Caco-2 (cell line): Measurements from ENCODE around the gene HOXA7. TPM values are rescaled to one million over a fixed set of nuclear protein-coding genes. Genes with fewer than 3 reads are reported as not detected.

ENCODE experiments used
- BruUV-seq: library from RNA; stranded (reverse); fragments of 400-500 nt; replicated peaks from 2 replicates; lab custom pipeline; 2021; lab: Mats Ljungman, UMichigan
- CTCF ChIA-PET: fragments of 300-600 bp; sonication (Branson Sonifier 250); formaldehyde crosslinking; loops from one replicate; lab custom pipeline; 2022; ENCODE audit warnings: antibody characterized with exemption; lab: Charles Lee
- POLR2A ChIA-PET: fragments of 300-600 bp; sonication (Branson Sonifier 250); formaldehyde crosslinking; loops from one replicate; lab custom pipeline; 2022; ENCODE audit warnings: antibody characterized with exemption; lab: Charles Lee
- DNase-seq, 2 experiments: peaks; one replicate each; pipeline versions ENCODE4 v3.0.0 to v3.0.0-alpha.2; 2020 to 2022
- H3K27me3 ChIP-seq: replicated peaks from 2 replicates; pipeline ENCODE4 v1.6.0; 2011; ENCODE audit warnings: low read length; ENCODE audit not compliant: control insufficient read depth, insufficient read depth
- H3K36me3 ChIP-seq: 2 replicates; pipeline ENCODE4 v1.5.1; 2011; ENCODE audit warnings: low read length; ENCODE audit not compliant: control insufficient read depth, insufficient read depth
- H3K4me1 ChIP-seq: fragments of 250-450 bp; sonication (Bioruptor Pico); 2 replicates; pipeline ENCODE4 v1.5.1; 2020; ENCODE audit warnings: mild to moderate bottlenecking
- H3K4me3 ChIP-seq: 2 replicates; pipeline ENCODE4 v1.5.1; 2011; ENCODE audit warnings: low read depth, mild to moderate bottlenecking, control low read depth, low read length
- H3K9me3 ChIP-seq: fragments of 250-450 bp; sonication (Bioruptor Pico); 2 replicates; pipeline ENCODE4 v1.5.1; 2020; ENCODE audit warnings: mild to moderate bottlenecking, moderate library complexity
- H3K27ac Mint-ChIP-seq: one replicate; pipeline ENCODE4 v1.8.0; 2022; ENCODE audit warnings: mixed read lengths; ENCODE audit not compliant: unreplicated experiment
- H3K27me3 Mint-ChIP-seq: one replicate; pipeline ENCODE4 v1.8.0; 2022; ENCODE audit warnings: mixed read lengths; ENCODE audit not compliant: insufficient read depth, unreplicated experiment
- H3K36me3 Mint-ChIP-seq: one replicate; pipeline ENCODE4 v1.8.0; 2022; ENCODE audit warnings: mild to moderate bottlenecking, mixed read lengths; ENCODE audit not compliant: insufficient read depth, unreplicated experiment
- H3K4me1 Mint-ChIP-seq: one replicate; pipeline ENCODE4 v1.8.0; 2022; ENCODE audit warnings: low read depth, mixed read lengths; ENCODE audit not compliant: unreplicated experiment
- H3K4me3 Mint-ChIP-seq: one replicate; pipeline ENCODE4 v1.8.0; 2022; ENCODE audit warnings: mild to moderate bottlenecking, moderate library complexity, mixed read lengths; ENCODE audit not compliant: unreplicated experiment
- H3K9me3 Mint-ChIP-seq: one replicate; pipeline ENCODE4 v1.8.0; 2022; ENCODE audit warnings: mixed read lengths; ENCODE audit not compliant: unreplicated experiment
- intact Hi-C: fragments of 100-400 bp; cut with micrococcal nuclease; formaldehyde crosslinking; loops from one replicate; pipeline ENCODE4 v1.10.0; 2022; ENCODE audit not compliant: unreplicated experiment
- total RNA-seq: library from RNA; stranded (reverse); gene quantifications from 2 replicates; pipeline ENCODE4 v1.2.3, GENCODE V29; 2022
- TF ChIP-seq, protein P1 (sequence below), 2 experiments: fragments of 200-600 bp in 1 of 2; IDR thresholded peaks; 1 replicate in 1 of 2; 2 replicates in 1 of 2; pipeline versions ENCODE4 v1.5.1 to v1.8.0; 2011 to 2022; ENCODE audit warnings: antibody characterized with exemption in 1 of 2, control low read depth in 1 of 2, inconsistent platforms in 1 of 2, low read depth in 1 of 2, low read length in 1 of 2, mild to moderate bottlenecking in 1 of 2, moderate library complexity in 1 of 2; ENCODE audit not compliant: insufficient read depth in 1 of 2, severe bottlenecking in 1 of 2, unreplicated experiment in 1 of 2

The HOXA7 gene
- total RNA-seq, 1 experiment from 2014 or later, result 19.9 TPM

DNA sequence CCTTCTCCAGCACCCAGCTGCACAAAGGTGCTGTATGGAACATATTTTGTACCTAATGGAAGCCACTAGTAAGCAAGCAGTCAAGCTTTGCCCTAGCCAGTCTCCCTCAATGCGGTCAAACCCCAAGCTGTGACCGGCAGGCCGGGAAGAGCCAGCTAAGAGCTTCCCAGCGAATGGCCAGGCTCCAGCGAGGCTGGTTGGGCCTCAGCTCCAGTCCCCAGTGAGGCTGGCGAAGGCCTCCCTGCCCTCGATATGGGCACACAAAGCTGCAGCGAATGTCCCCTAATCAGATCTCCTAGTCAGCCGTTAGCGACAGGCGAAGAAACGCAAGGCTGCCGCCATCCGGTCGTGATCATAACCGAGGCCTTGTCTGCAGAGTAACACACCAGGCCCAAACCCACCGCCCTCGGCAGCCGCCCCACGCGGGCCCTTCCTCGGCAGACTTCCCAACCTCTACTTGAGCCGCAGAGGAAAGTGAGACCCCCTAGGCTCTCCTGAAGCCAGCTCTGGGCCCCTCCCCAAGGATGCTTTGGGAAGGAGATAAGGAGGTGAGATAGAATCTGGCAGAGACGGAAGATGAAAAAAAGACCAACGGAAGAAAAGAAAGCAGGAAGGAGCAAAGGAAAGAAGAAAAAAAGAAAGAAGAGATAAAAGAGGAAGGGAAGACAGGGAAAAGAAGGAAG is 11.9 kb upstream of the HOXA7 start:
- intact Hi-C loops, result loop anchor here (10.0 kb wide), 1 partner anchor 964 kb away; the partner anchor contains the start of genes CBX3 and HNRNPA2B1
- no peaks in the 10 kb centered on the region for H3K9me3 Mint-ChIP-seq
- H3K9me3 ChIP-seq, result no peaks in the 10 kb centered on the region
- DNase-seq, result no peak
- ChIA-PET CTCF (interaction anchor here (2.8 kb wide), 1 partner anchor 11 kb away, joined by 12 read pairs; no protein-coding TSS in a partner anchor), POLR2A (no interaction called here)
- no TSS peak for BruUV-seq
- H3K36me3 ChIP-seq, result no peaks in the 10 kb centered on the region
- peaks cover 21% of the 10 kb centered on the region for H3K36me3 Mint-ChIP-seq
- H3K27ac Mint-ChIP-seq, result no peak overlapping the region
- H3K4me3 Mint-ChIP-seq, result peak overlapping the region; percentile 90
- H3K27me3 ChIP-seq, result no peaks in the 10 kb centered on the region
- TF ChIP-seq, protein P1, sequence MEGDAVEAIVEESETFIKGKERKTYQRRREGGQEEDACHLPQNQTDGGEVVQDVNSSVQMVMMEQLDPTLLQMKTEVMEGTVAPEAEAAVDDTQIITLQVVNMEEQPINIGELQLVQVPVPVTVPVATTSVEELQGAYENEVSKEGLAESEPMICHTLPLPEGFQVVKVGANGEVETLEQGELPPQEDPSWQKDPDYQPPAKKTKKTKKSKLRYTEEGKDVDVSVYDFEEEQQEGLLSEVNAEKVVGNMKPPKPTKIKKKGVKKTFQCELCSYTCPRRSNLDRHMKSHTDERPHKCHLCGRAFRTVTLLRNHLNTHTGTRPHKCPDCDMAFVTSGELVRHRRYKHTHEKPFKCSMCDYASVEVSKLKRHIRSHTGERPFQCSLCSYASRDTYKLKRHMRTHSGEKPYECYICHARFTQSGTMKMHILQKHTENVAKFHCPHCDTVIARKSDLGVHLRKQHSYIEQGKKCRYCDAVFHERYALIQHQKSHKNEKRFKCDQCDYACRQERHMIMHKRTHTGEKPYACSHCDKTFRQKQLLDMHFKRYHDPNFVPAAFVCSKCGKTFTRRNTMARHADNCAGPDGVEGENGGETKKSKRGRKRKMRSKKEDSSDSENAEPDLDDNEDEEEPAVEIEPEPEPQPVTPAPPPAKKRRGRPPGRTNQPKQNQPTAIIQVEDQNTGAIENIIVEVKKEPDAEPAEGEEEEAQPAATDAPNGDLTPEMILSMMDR (IDR thresholded peaks at IDR 0.05; ENCODE audit: insufficient read depth in 1 of 2, low read depth in 1 of 2, low read length in 1 of 2, severe bottlenecking in 1 of 2, unreplicated experiment in 1 of 2), result no peak
- H3K4me3 ChIP-seq, result no peak overlapping the region
- H3K4me1 ChIP-seq, result peaks cover 9% of the 10 kb centered on the region; the same call in 1 of the 2 replicates
- no peaks in the 10 kb centered on the region for H3K27me3 Mint-ChIP-seq
- H3K4me1 Mint-ChIP-seq, result peaks cover 17% of the 10 kb centered on the region

DNA sequence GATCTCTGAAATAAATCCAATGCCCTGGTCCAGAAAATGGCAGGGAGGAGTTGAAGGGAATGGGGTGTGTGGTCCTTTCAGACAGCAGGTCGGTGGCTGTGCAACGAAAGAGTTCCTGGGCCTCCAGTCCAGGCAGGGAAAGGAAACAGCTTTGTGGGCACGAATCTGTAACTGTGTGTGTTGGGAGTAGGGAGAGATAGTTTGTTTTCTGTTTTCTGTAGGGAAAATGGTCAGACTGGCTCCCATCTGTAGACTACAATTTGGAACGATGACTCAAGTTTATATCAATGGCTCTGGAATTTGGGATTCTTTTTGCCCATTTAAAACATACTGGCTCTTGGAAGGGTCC is 11.4 kb upstream of the HOXA7 start:
- TF ChIP-seq, protein P1 (IDR thresholded peaks at IDR 0.05; ENCODE audit: insufficient read depth in 1 of 2, low read depth in 1 of 2, low read length in 1 of 2, severe bottlenecking in 1 of 2, unreplicated experiment in 1 of 2), result no peak
- BruUV-seq, result no TSS peak
- Histone ChIP-seq H3K36me3 (no peaks in the 10 kb centered on the region), H3K9me3 (no peaks in the 10 kb centered on the region), H3K27me3 (no peaks in the 10 kb centered on the region), H3K4me3 (no peak overlapping the region), H3K4me1 (peaks cover 9% of the 10 kb centered on the region; the same call in 1 of the 2 replicates)
- intact Hi-C loops, result loop anchor here (10.0 kb wide), 1 partner anchor 963 kb away; the partner anchor contains the start of genes CBX3 and HNRNPA2B1
- ChIA-PET POLR2A (no interaction called here), CTCF (no interaction called here)
- H3K27ac Mint-ChIP-seq, result no peak overlapping the region
- no peaks in the 10 kb centered on the region for H3K9me3 Mint-ChIP-seq
- no peaks in the 10 kb centered on the region for H3K27me3 Mint-ChIP-seq
- H3K36me3 Mint-ChIP-seq, result peaks cover 21% of the 10 kb centered on the region
- H3K4me1 Mint-ChIP-seq, result peaks cover 17% of the 10 kb centered on the region
- no peak overlapping the region for H3K4me3 Mint-ChIP-seq
- DNase-seq, result no peak

DNA sequence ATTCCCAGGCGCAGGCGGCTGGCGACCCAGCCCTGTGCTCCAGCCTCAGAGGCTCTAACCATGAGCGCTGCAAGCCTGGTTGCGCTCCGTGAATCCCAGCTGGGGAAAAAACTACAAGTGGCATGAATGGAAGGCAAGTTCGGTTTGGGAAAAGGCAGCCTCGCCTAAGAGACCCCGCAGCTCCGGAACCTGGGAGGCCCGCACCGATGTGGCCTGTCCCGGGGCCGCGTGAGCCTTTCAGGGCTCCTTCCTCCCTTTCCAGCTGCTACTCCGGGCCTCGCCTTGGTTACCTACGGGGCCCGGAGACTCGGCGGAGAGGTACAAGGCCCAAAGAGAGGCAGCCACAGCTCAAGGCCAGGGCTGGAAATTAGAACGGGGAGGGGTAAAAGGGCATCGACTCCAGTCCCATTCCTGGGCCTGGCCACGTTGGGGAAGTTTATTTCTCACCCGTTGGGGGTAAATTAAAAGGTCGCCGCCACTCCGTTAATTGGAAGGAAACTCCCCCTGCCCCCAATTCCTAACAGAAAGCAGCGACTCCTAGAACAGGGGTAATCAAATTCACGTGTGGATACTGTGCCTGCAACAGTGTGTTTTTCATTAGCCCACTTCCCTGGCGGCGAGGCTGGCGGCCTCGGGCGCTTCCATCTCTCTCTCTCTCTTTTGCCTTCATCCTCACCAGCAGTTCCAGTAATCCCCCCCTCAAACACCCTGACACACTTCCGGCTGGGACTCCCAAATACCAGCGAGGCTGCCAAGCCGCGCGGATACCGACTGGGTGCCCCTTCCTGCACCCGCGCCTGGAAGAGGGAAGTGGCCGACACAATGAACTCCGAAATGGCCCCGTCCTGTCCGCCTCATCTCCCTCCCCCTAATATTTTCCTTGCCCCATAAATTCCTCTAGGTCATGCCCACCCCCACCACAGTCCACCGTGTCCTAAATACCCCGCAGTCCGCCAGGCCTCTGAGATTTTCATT is 10.3 kb upstream of the HOXA7 start:
- intact Hi-C loops, result loop anchor here (10.0 kb wide), 1 partner anchor 962 kb away; the partner anchor contains the start of genes CBX3 and HNRNPA2B1
- Mint-ChIP-seq H3K27me3 (no peaks in the 10 kb centered on the region), H3K4me1 (peaks cover 12% of the 10 kb centered on the region), H3K9me3 (no peaks in the 10 kb centered on the region), H3K27ac (no peak overlapping the region), H3K36me3 (peaks cover 16% of the 10 kb centered on the region), H3K4me3 (peak overlapping the region; percentile 78)
- ChIA-PET CTCF (no interaction called here), POLR2A (no interaction called here)
- TF ChIP-seq, protein P1 (IDR thresholded peaks at IDR 0.05; ENCODE audit: insufficient read depth in 1 of 2, low read depth in 1 of 2, low read length in 1 of 2, severe bottlenecking in 1 of 2, unreplicated experiment in 1 of 2), result no peak
- no peak for DNase-seq
- H3K36me3 ChIP-seq, result no peaks in the 10 kb centered on the region
- H3K4me1 ChIP-seq, result peaks cover 5% of the 10 kb centered on the region; the same call in 1 of the 2 replicates
- H3K9me3 ChIP-seq, result no peaks in the 10 kb centered on the region
- H3K27me3 ChIP-seq, result no peaks in the 10 kb centered on the region
- no TSS peak for BruUV-seq
- peak overlapping the region; percentile 66 for H3K4me3 ChIP-seq
